ENCODE results near the gene PLA2G4B. TPM values are rescaled to one million over a fixed set of nuclear protein-coding genes. Genes with fewer than 3 reads are reported as not detected.

Gene PLA2G4B
- total RNA-seq, 6 experiments from 2014 or later, result 0.31 to 7.3 (median 4.7) TPM

DNA sequence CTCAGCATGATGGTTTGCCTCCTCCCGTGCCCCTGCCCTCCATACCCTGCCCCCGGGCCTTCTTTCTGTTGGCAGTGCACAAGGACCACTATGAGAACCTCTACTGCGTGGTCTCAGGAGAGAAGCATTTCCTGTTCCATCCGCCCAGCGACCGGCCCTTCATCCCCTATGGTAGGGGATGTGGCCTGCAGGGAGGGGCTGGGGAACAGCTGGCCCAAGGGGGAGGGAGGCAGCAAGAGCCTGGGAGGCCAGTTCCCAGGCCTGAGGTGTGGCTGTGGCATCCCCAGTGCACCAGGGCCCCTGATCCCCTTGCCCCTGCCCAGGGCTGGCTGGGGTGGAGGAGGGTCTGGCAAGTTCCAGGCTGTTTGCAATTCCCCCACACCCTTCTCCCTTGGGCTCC, 2.6 kb upstream of the PLA2G4B start:
- Histone ChIP-seq H3K4me1 (peaks cover 0 to 3% (median 0%) of the 10 kb centered on the region in 4 donors), H3K27ac (no peak overlapping the region), H3K36me3 (peaks cover 0 to 6% (median 0%) of the 10 kb centered on the region in 4 donors), H3K4me3 (no peak overlapping the region), H3K9me3 (no peaks in the 10 kb centered on the region), H3K27me3 (no peaks in the 10 kb centered on the region)
- WGBS (ENCODE audit: insufficient coverage, low coverage, low lambda C conversion rate, missing lambda C conversion rate), result no CpG with 5 or more reads among the region's 6 CpGs
- no peak for DNase-seq
- no peak for ATAC-seq
- intact Hi-C loops (cut with DNase I), result no loop called here
- TF ChIP-seq, protein P1, sequence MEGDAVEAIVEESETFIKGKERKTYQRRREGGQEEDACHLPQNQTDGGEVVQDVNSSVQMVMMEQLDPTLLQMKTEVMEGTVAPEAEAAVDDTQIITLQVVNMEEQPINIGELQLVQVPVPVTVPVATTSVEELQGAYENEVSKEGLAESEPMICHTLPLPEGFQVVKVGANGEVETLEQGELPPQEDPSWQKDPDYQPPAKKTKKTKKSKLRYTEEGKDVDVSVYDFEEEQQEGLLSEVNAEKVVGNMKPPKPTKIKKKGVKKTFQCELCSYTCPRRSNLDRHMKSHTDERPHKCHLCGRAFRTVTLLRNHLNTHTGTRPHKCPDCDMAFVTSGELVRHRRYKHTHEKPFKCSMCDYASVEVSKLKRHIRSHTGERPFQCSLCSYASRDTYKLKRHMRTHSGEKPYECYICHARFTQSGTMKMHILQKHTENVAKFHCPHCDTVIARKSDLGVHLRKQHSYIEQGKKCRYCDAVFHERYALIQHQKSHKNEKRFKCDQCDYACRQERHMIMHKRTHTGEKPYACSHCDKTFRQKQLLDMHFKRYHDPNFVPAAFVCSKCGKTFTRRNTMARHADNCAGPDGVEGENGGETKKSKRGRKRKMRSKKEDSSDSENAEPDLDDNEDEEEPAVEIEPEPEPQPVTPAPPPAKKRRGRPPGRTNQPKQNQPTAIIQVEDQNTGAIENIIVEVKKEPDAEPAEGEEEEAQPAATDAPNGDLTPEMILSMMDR (IDR thresholded peaks at IDR 0.05), result no peak
- TF ChIP-seq POLR2A (IDR thresholded peaks at IDR 0.05), result no peak

GRCh38 chr15:41836713-41837454, 1.8 kb upstream of the PLA2G4B start:
- TF ChIP-seq, protein P1 (IDR thresholded peaks at IDR 0.05), result no peak
- no peak for TF ChIP-seq POLR2A (IDR thresholded peaks at IDR 0.05)
- Histone ChIP-seq H3K9me3 (no peaks in the 10 kb centered on the region), H3K4me3 (no peak overlapping the region), H3K4me1 (peaks cover 0 to 3% (median 0%) of the 10 kb centered on the region in 4 donors), H3K27me3 (no peaks in the 10 kb centered on the region), H3K27ac (no peak overlapping the region), H3K36me3 (peaks cover 0 to 6% (median 0%) of the 10 kb centered on the region in 4 donors)
- DNase-seq (no peak), ATAC-seq (no peak)
- WGBS (ENCODE audit: insufficient coverage, low coverage, low lambda C conversion rate, missing lambda C conversion rate), result no CpG with 5 or more reads among the region's 23 CpGs
- intact Hi-C loops (cut with DNase I), result no loop called here

DNA sequence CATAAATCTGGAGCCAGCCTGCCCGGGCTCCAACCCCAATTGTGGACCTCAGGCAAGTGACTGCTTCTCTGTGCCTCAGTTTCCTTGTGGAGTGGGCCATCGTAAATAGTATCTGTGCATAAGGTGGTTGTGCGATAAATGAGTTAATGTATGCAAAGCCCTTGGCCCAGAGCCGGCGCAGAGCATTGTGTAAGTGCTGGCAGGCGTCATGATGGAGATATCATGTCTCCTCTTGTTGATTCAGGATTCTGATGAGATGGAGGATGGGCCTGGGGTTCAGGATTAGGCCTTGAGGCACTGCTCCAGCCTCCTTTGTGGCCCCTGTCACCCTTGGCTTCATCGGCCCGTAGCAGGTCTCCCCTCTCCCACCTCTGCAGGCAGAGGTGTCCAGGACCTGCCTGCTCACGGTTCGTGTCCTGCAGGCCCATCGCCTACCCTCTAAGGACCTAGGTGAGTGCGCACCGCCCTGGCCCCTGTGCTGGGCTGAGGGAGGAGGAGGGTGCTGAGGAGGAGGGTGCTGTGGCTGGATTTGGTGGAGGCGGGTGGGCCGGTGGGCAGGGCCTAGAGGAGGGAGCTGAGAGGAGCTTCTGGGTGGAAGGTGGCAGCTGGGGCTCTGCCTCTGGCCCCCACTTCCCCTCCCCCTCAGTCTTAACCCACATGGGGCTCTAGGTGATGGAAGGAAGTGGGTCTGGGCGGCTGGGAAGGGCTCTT, 1.3 kb downstream of the PLA2G4B start:
- ATAC-seq, result no peak
- TF ChIP-seq POLR2A (IDR thresholded peaks at IDR 0.05), result no peak
- TF ChIP-seq, protein P1 (IDR thresholded peaks at IDR 0.05), result no peak
- no peak for DNase-seq
- H3K4me3 ChIP-seq, result no peak overlapping the region
- WGBS (ENCODE audit: insufficient coverage, low coverage, low lambda C conversion rate, missing lambda C conversion rate), result 88% methylated on average over 5 of the region's 16 CpGs
- H3K27me3 ChIP-seq, result no peaks in the 10 kb centered on the region
- peaks cover 0 to 6% (median 0%) of the 10 kb centered on the region in 4 donors for H3K36me3 ChIP-seq
- intact Hi-C loops (cut with DNase I), result no loop called here
- H3K4me1 ChIP-seq, result peaks cover 0 to 3% (median 0%) of the 10 kb centered on the region in 4 donors
- H3K27ac ChIP-seq, result no peak overlapping the region
- no peaks in the 10 kb centered on the region for H3K9me3 ChIP-seq

DNA sequence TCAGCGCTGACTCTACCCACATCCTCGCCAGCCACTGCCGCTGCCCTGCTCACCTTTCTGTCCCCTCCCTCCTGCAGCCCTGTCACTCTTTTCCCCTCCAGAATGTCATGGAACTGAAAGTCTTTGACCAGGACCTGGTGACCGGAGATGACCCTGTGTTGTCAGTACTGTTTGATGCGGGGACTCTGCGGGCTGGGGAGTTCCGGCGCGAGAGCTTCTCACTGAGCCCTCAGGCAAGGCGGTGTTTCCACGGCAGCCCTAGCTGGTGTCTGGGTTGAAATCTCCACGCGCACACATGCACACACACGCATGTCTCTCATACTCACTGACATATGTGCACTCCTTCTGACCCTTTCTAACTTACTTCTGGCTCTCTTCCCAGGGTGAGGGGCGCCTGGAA, 2.0 kb downstream of the PLA2G4B start:
- TF ChIP-seq, protein P1 (IDR thresholded peaks at IDR 0.05), result no peak
- TF ChIP-seq POLR2A (IDR thresholded peaks at IDR 0.05), result no peak
- Histone ChIP-seq H3K27me3 (no peaks in the 10 kb centered on the region), H3K36me3 (peaks cover 0 to 6% (median 0%) of the 10 kb centered on the region in 4 donors), H3K9me3 (no peaks in the 10 kb centered on the region), H3K4me1 (peaks cover 0 to 3% (median 0%) of the 10 kb centered on the region in 4 donors), H3K27ac (no peak overlapping the region), H3K4me3 (no peak overlapping the region)
- ATAC-seq (no peak), DNase-seq (no peak)
- 87% methylated on average over 6 of the region's 15 CpGs for WGBS (ENCODE audit: insufficient coverage, low coverage, low lambda C conversion rate, missing lambda C conversion rate)
- intact Hi-C loops (cut with DNase I), result no loop called here
